ENCODE results near the gene SELENOK.

GRCh38 chr3:53865732-53866499, 25.7 kb downstream of the SELENOK start:
- TF ChIP-seq CTCF (IDR thresholded peaks at IDR 0.05) (no peak), POLR2A (IDR thresholded peaks at IDR 0.05) (no peak)
